Prostate gland (tissue), 2 donors: ENCODE data around the gene SMC1B. TPM values are rescaled to one million over a fixed set of nuclear protein-coding genes. Genes with fewer than 3 reads are reported as not detected.

ENCODE experiments used
- DNase-seq: peaks from one replicate; pipeline ENCODE4 v3.0.0-alpha.2; 2019; ENCODE audit warnings: low spot score
- H3K27ac ChIP-seq, 2 donors: fragments of 200-600 bp; sonication (generic); 2 replicates each; pipeline ENCODE4 v1.5.1; 2017 to 2019
- H3K27me3 ChIP-seq: fragments of 200-600 bp; sonication (generic); replicated peaks from 2 replicates; pipeline ENCODE4 v1.5.1; 2019; ENCODE audit not compliant: insufficient read depth
- H3K36me3 ChIP-seq, 2 donors: fragments of 200-600 bp; sonication (generic); 1 replicate in 1 of 2; 2 replicates in 1 of 2; pipeline versions ENCODE4 v1.5.1 to v1.8.1; 2017 to 2019
- H3K4me1 ChIP-seq: fragments of 200-600 bp; sonication (generic); replicated peaks from 2 replicates; pipeline ENCODE4 v1.5.1; 2019
- H3K4me3 ChIP-seq, 2 donors: fragments of 200-600 bp; sonication (generic); 2 replicates each; pipeline ENCODE4 v1.5.1; 2017 to 2019
- H3K9me3 ChIP-seq: fragments of 200-600 bp; sonication (generic); 2 replicates; pipeline ENCODE4 v1.5.1; 2017
- POLR2A ChIP-seq: fragments of 450-650 bp; IDR thresholded peaks from one replicate; pipeline ENCODE4 v1.6.1; 2016; ENCODE audit warnings: antibody characterized with exemption, mild to moderate bottlenecking
- POLR2AphosphoS5 ChIP-seq: sonication (generic); formaldehyde crosslinking; IDR thresholded peaks from one replicate; pipeline ENCODE4 v1.6.1; 2017; ENCODE audit warnings: antibody characterized with exemption
- WGBS: methylation state at CpG from one replicate; pipeline ENCODE4 v1.1.5; 2018; 5-methylcytosine and 5-hydroxymethylcytosine counted together
- intact Hi-C: fragments of 100-400 bp; cut with DNase I; formaldehyde crosslinking; loops from one replicate; pipeline ENCODE4 v1.14.2; 2022
- total RNA-seq, 2 donors: library from RNA; depleted of rRNA; stranded (reverse); fragments of >200 nt; gene quantifications; one replicate each; pipeline ENCODE4 v1.1.0, GENCODE V29; 2016
- TF ChIP-seq, protein P1 (sequence below), 4 experiments: fragments of 200-600 bp in 2 of 4; fragments of 450-650 bp in 2 of 4; sonication (generic) in 2 of 4; IDR thresholded peaks; 1 replicate in 3 of 4; 2 replicates in 1 of 4; pipeline ENCODE4 v1.5.1; 2016 to 2019; ENCODE audit warnings: antibody characterized with exemption in 4 of 4, mild to moderate bottlenecking in 2 of 4, moderate library complexity in 2 of 4

Gene SMC1B
- total RNA-seq, 2 donors from 2014 or later = 8.2 TPM; not detected in 1

DNA sequence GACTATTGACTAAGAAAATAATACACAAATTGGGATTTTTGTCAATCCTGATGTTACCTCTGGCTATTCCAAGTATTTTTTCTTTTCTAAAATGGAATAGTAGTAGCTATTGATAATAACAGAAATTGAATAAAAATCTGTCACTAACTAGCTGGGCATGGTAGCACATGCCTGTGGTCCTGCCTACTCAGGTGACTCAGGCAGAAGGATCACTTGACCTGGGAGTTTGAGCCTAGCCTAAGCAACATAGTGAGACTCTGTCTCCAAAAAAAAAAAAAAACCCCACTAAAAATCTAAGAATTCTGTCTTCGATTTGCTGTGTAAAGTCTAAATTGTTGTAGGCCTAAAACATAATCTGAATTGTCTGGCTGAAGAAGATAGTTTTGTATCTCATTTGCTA, 61.4 kb downstream of the SMC1B start:
- Histone ChIP-seq H3K9me3 (no peaks in the 10 kb centered on the region), H3K4me1 (no peaks in the 10 kb centered on the region), H3K27ac (no peak overlapping the region), H3K27me3 (no peaks in the 10 kb centered on the region), H3K4me3 (no peak overlapping the region), H3K36me3 (no peaks in the 10 kb centered on the region)
- no peak for DNase-seq
- 92% methylated on average over 1 of the region's 1 CpG for WGBS
- TF ChIP-seq POLR2A (no peak), POLR2AphosphoS5 (no peak)
- TF ChIP-seq, protein P1, sequence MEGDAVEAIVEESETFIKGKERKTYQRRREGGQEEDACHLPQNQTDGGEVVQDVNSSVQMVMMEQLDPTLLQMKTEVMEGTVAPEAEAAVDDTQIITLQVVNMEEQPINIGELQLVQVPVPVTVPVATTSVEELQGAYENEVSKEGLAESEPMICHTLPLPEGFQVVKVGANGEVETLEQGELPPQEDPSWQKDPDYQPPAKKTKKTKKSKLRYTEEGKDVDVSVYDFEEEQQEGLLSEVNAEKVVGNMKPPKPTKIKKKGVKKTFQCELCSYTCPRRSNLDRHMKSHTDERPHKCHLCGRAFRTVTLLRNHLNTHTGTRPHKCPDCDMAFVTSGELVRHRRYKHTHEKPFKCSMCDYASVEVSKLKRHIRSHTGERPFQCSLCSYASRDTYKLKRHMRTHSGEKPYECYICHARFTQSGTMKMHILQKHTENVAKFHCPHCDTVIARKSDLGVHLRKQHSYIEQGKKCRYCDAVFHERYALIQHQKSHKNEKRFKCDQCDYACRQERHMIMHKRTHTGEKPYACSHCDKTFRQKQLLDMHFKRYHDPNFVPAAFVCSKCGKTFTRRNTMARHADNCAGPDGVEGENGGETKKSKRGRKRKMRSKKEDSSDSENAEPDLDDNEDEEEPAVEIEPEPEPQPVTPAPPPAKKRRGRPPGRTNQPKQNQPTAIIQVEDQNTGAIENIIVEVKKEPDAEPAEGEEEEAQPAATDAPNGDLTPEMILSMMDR (IDR thresholded peaks at IDR 0.05) = no peak
- intact Hi-C loops = no loop called here

- Histone ChIP-seq H3K27ac (no peak overlapping the region), H3K36me3 (no peaks in the 10 kb centered on the region), H3K4me1 (no peaks in the 10 kb centered on the region), H3K27me3 (no peaks in the 10 kb centered on the region), H3K4me3 (no peak overlapping the region), H3K9me3 (no peaks in the 10 kb centered on the region)
- DNase-seq = no peak
- WGBS = 89% methylated on average over 3 of the region's 3 CpGs
- intact Hi-C loops = no loop called here
- TF ChIP-seq, protein P1 (IDR thresholded peaks at IDR 0.05) = no peak
- no peak for TF ChIP-seq POLR2A
- no peak for TF ChIP-seq POLR2AphosphoS5
Measured at GRCh38 chr22:45349916-45350315, 63.5 kb downstream of the SMC1B start.

DNA sequence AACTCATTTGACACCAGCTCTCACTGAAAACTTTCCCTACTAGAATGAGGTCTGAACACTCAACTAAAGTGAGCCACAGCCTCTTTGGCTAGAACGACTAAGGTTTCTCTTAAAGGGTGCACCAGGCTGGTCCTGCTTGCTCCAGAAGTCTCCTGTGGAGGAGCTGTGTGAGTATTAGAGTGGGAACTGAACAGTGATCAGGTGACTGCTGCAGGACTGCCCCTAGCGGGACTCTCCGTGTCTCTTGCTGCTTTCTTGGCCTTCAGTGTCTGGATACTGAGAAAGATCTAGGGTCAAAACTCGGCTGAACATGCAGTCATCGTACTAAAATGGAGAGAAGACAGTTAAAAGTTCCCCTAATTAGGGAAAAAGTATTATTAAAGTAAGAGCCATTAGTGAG, 69.1 kb downstream of the SMC1B start:
- no peak overlapping the region for H3K4me3 ChIP-seq
- no peaks in the 10 kb centered on the region for H3K27me3 ChIP-seq
- DNase-seq = no peak
- H3K36me3 ChIP-seq = peaks cover 0 to 3% of the 10 kb centered on the region in 2 donors
- H3K27ac ChIP-seq = no peak overlapping the region
- 62% methylated on average over 5 of the region's 5 CpGs for WGBS
- TF ChIP-seq POLR2AphosphoS5 = no peak
- intact Hi-C loops = no loop called here
- no peaks in the 10 kb centered on the region for H3K9me3 ChIP-seq
- no peaks in the 10 kb centered on the region for H3K4me1 ChIP-seq

- 92% methylated on average over 8 of the region's 8 CpGs for WGBS
- Histone ChIP-seq H3K4me3 (no peak overlapping the region), H3K27ac (no peak overlapping the region), H3K4me1 (no peaks in the 10 kb centered on the region), H3K36me3 (peaks cover 0 to 8% of the 10 kb centered on the region in 2 donors), H3K9me3 (no peaks in the 10 kb centered on the region), H3K27me3 (no peaks in the 10 kb centered on the region)
- intact Hi-C loops = no loop called here
- TF ChIP-seq, protein P1 (IDR thresholded peaks at IDR 0.05) = no peak
- no peak for TF ChIP-seq POLR2AphosphoS5
- TF ChIP-seq POLR2A = no peak
- DNase-seq = no peak
Measured at GRCh38 chr22:45343143-45343542, 70.3 kb downstream of the SMC1B start.

DNA sequence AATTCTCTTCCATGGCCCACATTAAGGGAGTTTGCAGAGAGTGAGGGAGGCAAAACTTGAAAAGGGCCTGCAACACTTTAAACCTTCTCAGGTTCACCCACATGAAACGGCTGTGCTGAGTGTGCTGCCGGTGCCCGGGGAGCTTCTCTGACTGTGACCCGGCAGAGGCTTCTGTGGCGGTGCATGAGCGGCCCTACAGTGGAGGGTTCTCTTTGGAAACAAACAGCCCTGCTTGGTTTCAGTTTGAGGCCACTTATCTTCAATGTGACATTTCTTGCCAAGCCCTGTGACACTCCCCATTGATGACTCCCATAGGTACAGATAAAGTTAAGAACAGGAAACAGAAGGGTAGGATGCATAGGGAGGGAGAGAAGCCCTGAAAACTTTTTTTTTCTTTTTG, 71.9 kb downstream of the SMC1B start:
- DNase-seq = no peak

More for the DNA sequence above, 71.9 kb downstream of the SMC1B start:
- H3K4me3 ChIP-seq = no peak overlapping the region
- H3K27ac ChIP-seq = no peak overlapping the region
- H3K36me3 ChIP-seq = peaks cover 0 to 8% of the 10 kb centered on the region in 2 donors
- no peak for TF ChIP-seq POLR2A
- TF ChIP-seq, protein P1 (IDR thresholded peaks at IDR 0.05) = no peak
- TF ChIP-seq POLR2AphosphoS5 = no peak
- 79% methylated on average over 6 of the region's 6 CpGs for WGBS
- no peaks in the 10 kb centered on the region for H3K27me3 ChIP-seq
- peaks cover 14% of the 10 kb centered on the region for H3K4me1 ChIP-seq
- H3K9me3 ChIP-seq = no peaks in the 10 kb centered on the region
- intact Hi-C loops = no loop called here
